ENCODE results near the gene VEGFB.

- no peak for TF ChIP-seq CEBPB (IDR thresholded peaks at IDR 0.05)
- TF ChIP-seq TCF12 (IDR thresholded peaks at IDR 0.05; ENCODE audit: low read depth) = no peak
These were observed 3.7 kb downstream of the VEGFB start for GRCh38 chr11:64238076-64238475.
